ENCODE data around the gene CREBBP. TPM values are rescaled to one million over a fixed set of nuclear protein-coding genes. Genes with fewer than 3 reads are reported as not detected.

Gene CREBBP
- total and polyA plus RNA-seq, 9 of the 15 experiments (the other 6 are each of a cell fraction or from before 2014, with no cell fraction given), result 0.70 to 24.8 (median 5.6) TPM

DNA sequence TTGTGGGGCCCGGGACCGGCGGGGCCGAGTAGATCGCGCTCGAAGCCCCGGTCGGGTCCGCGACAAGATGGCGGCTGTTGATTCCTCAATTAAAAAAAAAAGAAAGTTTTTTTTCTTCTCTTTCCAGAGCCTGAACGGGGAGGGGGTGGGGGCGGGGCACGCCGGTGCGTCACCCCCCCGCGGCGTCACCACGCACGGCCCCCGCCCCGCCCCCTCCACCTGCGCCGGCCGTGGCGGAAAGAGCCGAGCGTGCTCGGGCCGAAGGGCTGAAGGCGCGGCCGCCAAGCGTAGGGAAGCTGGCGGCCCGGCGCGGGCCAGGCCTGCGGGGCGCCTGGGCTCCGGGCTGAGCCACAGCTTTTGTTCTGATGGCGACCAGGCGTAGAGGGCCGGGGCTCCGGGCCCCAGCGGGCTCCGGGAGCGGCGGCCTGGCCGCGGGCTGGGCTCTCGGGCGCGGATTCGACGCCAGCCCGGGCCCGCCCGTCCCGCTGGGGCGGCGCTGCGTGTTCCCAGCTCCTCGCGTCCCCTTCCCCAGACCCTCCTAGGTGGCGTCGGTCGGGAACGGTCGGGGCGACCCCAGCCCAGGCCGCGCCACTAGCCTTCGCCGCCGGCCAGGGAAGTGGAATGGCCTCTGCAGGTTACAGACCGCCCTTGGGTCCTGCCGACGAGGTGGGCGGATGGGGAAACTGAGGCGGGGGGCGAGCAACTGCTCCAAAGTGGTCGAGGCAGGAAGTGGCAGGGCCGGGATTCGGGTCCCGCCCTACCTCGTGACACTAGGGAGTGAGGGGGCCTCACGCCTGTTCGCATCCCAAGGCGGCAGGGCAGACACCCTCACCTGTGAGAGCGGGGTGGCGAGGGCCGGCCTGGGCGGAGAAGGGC lies at the start of gene CREBBP (continued):
- TF ChIP-seq, protein P1, sequence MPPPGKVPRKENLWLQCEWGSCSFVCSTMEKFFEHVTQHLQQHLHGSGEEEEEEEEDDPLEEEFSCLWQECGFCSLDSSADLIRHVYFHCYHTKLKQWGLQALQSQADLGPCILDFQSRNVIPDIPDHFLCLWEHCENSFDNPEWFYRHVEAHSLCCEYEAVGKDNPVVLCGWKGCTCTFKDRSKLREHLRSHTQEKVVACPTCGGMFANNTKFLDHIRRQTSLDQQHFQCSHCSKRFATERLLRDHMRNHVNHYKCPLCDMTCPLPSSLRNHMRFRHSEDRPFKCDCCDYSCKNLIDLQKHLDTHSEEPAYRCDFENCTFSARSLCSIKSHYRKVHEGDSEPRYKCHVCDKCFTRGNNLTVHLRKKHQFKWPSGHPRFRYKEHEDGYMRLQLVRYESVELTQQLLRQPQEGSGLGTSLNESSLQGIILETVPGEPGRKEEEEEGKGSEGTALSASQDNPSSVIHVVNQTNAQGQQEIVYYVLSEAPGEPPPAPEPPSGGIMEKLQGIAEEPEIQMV (tag; conservative IDR thresholded peaks at IDR 0.05; ENCODE audit: low read depth), result no peak
- TF ChIP-seq MYNN (IDR thresholded peaks at IDR 0.05) (no peak), MYNN (CRISPR knock-in tag; IDR thresholded peaks at IDR 0.05) (peak; percentile 49; the same call in 1 of the 2 replicates), TRIM28 (IDR thresholded peaks at IDR 0.05) (no peak), FOXA3 (CRISPR knock-in tag; conservative IDR thresholded peaks at IDR 0.05 in 1 of 2, IDR thresholded peaks at IDR 0.05 in 1 of 2) (0 out of 4 replicates have a peak, but pooled peaks of 1 of the 2 experiments have one; percentile 56), CEBPG (CRISPR knock-in tag; IDR thresholded peaks at IDR 0.05) (no peak), CEBPG (tag; conservative IDR thresholded peaks at IDR 0.05 in 1 of 2, IDR thresholded peaks at IDR 0.05 in 1 of 2) (no peak), MCM5 (IDR thresholded peaks at IDR 0.05; ENCODE audit: low read depth) (no peak), ELF1 (tag; IDR thresholded peaks at IDR 0.05) (no peak), RBM22 (IDR thresholded peaks at IDR 0.05; ENCODE audit: low read depth, low read length, poor library complexity, severe bottlenecking) (no peak), MYC (IDR thresholded peaks at IDR 0.05; ENCODE audit: low read depth, low read length) (peak; percentile 30; the same call in 1 of the 2 replicates), MYC (CRISPR knock-in tag; IDR thresholded peaks at IDR 0.05; ENCODE audit: borderline replicate concordance, low read depth) (no peak), ZNF134 (CRISPR knock-in tag; conservative IDR thresholded peaks at IDR 0.05) (no peak), CAMTA2 (CRISPR knock-in tag; conservative IDR thresholded peaks at IDR 0.05) (no peak; the same call in 1 of the 2 replicates)
- TF ChIP-seq, protein P2, sequence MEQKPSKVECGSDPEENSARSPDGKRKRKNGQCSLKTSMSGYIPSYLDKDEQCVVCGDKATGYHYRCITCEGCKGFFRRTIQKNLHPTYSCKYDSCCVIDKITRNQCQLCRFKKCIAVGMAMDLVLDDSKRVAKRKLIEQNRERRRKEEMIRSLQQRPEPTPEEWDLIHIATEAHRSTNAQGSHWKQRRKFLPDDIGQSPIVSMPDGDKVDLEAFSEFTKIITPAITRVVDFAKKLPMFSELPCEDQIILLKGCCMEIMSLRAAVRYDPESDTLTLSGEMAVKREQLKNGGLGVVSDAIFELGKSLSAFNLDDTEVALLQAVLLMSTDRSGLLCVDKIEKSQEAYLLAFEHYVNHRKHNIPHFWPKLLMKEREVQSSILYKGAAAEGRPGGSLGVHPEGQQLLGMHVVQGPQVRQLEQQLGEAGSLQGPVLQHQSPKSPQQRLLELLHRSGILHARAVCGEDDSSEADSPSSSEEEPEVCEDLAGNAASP (IDR thresholded peaks at IDR 0.05), result no peak
- TF ChIP-seq, protein P3, sequence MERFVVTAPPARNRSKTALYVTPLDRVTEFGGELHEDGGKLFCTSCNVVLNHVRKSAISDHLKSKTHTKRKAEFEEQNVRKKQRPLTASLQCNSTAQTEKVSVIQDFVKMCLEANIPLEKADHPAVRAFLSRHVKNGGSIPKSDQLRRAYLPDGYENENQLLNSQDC (CRISPR knock-in tag; IDR thresholded peaks at IDR 0.05), result no peak
- TF ChIP-seq, protein P4, sequence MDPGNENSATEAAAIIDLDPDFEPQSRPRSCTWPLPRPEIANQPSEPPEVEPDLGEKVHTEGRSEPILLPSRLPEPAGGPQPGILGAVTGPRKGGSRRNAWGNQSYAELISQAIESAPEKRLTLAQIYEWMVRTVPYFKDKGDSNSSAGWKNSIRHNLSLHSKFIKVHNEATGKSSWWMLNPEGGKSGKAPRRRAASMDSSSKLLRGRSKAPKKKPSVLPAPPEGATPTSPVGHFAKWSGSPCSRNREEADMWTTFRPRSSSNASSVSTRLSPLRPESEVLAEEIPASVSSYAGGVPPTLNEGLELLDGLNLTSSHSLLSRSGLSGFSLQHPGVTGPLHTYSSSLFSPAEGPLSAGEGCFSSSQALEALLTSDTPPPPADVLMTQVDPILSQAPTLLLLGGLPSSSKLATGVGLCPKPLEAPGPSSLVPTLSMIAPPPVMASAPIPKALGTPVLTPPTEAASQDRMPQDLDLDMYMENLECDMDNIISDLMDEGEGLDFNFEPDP (CRISPR knock-in tag; IDR thresholded peaks at IDR 0.05), result no peak
- TF ChIP-seq, protein P5, sequence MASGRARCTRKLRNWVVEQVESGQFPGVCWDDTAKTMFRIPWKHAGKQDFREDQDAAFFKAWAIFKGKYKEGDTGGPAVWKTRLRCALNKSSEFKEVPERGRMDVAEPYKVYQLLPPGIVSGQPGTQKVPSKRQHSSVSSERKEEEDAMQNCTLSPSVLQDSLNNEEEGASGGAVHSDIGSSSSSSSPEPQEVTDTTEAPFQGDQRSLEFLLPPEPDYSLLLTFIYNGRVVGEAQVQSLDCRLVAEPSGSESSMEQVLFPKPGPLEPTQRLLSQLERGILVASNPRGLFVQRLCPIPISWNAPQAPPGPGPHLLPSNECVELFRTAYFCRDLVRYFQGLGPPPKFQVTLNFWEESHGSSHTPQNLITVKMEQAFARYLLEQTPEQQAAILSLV (tag; IDR thresholded peaks at IDR 0.05), result no peak
- TF ChIP-seq, protein P6, sequence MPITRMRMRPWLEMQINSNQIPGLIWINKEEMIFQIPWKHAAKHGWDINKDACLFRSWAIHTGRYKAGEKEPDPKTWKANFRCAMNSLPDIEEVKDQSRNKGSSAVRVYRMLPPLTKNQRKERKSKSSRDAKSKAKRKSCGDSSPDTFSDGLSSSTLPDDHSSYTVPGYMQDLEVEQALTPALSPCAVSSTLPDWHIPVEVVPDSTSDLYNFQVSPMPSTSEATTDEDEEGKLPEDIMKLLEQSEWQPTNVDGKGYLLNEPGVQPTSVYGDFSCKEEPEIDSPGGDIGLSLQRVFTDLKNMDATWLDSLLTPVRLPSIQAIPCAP (CRISPR knock-in tag; IDR thresholded peaks at IDR 0.05; ENCODE audit: borderline replicate concordance), result no peak

Measured in K562 (cell line).